Testis (tissue), 2 donors: ENCODE data around the gene KRT6A.

ENCODE experiments used
- CTCF ChIP-seq, 3 experiments: fragments of 450-650 bp in 2 of 3; fragments of 200-600 bp in 1 of 3; sonication (generic) in 1 of 3; IDR thresholded peaks; one replicate each; pipeline ENCODE4 v1.5.1; 2016 to 2019; ENCODE audit warnings: antibody characterized with exemption in 3 of 3, mild to moderate bottlenecking in 2 of 3, moderate library complexity in 1 of 3
- POLR2A ChIP-seq: fragments of 450-650 bp; IDR thresholded peaks from one replicate; pipeline ENCODE4 v1.6.1; 2017; ENCODE audit warnings: antibody characterized with exemption, mild to moderate bottlenecking, moderate library complexity

- TF ChIP-seq CTCF (IDR thresholded peaks at IDR 0.05) (peak in 2 of 3 experiments; percentile 52 to 53), POLR2A (no peak)
Measured at GRCh38 chr12:52506858-52507715, 14.0 kb upstream of the KRT6A start.
